Measurements from ENCODE around the gene ARHGAP10.

DNA sequence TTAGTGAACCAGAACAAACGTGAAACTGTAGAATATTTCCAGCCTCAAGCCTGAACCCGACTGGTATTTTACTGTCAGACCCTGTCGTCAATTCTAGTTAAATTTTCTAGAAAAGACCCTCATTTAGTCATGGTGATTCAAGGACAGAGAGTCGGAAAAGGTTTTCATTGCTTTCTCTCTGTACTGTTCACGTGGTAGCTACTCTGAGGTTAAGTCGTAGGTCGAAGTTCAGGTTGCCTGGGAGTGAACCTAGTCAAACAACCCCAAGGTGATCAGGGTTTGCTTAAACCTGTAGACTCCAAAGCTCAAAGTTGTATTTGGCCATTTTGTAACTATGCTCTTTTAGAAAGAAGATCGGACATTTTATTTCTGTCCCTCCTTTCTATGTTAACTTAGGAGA, 283.6 kb downstream of the ARHGAP10 start:
- TF ChIP-seq, protein P1, sequence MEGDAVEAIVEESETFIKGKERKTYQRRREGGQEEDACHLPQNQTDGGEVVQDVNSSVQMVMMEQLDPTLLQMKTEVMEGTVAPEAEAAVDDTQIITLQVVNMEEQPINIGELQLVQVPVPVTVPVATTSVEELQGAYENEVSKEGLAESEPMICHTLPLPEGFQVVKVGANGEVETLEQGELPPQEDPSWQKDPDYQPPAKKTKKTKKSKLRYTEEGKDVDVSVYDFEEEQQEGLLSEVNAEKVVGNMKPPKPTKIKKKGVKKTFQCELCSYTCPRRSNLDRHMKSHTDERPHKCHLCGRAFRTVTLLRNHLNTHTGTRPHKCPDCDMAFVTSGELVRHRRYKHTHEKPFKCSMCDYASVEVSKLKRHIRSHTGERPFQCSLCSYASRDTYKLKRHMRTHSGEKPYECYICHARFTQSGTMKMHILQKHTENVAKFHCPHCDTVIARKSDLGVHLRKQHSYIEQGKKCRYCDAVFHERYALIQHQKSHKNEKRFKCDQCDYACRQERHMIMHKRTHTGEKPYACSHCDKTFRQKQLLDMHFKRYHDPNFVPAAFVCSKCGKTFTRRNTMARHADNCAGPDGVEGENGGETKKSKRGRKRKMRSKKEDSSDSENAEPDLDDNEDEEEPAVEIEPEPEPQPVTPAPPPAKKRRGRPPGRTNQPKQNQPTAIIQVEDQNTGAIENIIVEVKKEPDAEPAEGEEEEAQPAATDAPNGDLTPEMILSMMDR (IDR thresholded peaks at IDR 0.05) = no peak
- no peak for TF ChIP-seq POLR2AphosphoS5 (IDR thresholded peaks at IDR 0.05)

Measured in esophagus muscularis mucosa (tissue), 3 donors.